Measurements from ENCODE around the gene GAA.
A peak's percentile ranks its signal among the peaks of the same experiment; 100 is the strongest.

Gene GAA

DNA sequence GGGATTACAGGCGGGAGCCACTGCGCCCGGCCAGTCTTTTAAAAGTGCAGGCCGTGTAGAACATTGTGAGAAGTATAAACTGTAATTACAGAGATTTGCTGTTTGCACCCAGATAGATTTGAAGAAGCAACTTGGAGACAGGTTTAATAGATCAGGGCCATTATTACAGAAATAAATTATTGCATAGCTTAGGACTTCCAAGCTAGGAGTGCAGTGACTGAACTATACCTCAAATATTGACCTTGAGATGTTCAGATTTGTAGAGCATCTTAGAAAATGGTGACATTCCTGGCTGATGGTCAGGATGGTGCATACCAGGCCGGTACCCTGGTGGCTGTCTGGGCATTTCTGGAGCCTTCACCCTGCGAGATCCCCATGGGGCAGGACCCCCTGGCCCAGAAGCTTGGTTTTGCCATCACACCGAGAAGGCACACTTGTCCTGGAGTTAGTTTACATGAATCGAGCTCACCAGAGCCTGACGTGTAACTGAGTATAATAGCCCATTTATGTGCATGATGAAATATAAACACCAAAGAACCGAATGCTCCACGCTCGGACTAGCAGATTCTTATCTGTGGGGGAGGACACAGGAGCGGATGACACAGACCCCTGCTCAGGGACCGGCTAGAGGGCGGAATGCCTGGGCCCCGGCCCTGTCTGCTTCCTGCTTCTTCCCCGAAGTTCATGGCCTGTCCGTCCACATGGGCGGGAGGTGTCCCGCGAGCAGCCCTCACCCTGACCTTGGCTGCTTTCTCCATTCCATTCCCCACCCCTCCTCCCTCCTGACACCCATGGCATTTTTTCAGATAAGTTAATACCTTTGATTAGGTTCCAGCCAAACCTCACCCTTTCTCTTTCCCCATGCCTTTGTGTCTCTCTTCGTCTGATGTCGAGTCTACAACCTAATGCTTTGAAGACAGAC, 32.8 kb upstream of the GAA start:
- Mint-ChIP-seq H3K4me1 (no peaks in the 10 kb centered on the region), H3K36me3 (ENCODE audit: insufficient read depth) (no peaks in the 10 kb centered on the region), H3K27me3 (peaks cover 18% of the 10 kb centered on the region), H3K27ac (ENCODE audit: low read depth) (no peak overlapping the region), H3K9me3 (no peaks in the 10 kb centered on the region), H3K4me3 (no peak overlapping the region)
- DNase-seq (ENCODE audit: low spot score in 2 of 2) (no peak), ATAC-seq (replicated peaks; ENCODE audit: extremely low read depth, poor library complexity, severe bottlenecking) (no peak)

DNA sequence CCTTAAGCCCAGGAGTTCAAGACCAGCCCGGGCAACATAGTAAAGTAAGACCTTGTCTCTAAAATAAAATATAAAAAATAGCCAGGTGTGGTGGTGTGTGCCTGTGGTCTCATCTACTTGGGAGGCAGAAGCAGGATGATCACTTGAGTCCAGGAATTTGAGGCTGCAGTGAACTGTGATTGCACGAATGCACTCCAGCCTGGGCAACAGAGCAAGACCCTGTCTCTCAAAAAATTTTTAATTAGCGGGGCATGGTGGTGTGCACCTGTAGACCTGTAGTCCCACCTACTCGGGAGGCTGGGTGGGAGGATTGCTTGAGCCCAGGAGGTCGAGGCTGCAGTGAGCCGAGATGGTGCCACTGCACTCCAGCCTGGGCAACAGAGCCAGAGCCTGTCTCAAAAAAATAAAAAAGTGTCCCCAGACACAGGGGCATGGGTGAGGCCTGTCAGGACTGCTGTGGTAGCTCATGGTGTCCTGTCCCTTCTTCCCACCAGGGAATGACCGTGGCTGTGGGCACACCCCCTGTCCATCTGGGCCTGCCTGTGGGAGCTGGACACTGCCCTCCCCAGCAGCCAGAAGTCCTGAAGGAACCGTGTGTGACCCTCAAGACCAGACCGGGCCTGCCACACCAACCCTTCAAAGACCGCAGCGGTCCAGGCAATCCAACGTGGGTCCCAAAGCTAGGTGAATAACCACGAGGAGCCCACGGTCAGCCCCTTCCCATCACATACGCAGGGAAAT, 30.8 kb upstream of the GAA start:
- no peak overlapping the region for H3K27ac Mint-ChIP-seq (ENCODE audit: low read depth)
- H3K4me3 Mint-ChIP-seq: no peak overlapping the region
- no peaks in the 10 kb centered on the region for H3K4me1 Mint-ChIP-seq
- H3K36me3 Mint-ChIP-seq (ENCODE audit: insufficient read depth): no peaks in the 10 kb centered on the region
- peaks cover 27% of the 10 kb centered on the region for H3K27me3 Mint-ChIP-seq
- H3K9me3 Mint-ChIP-seq: no peaks in the 10 kb centered on the region
- no peak for ATAC-seq (replicated peaks; ENCODE audit: extremely low read depth, poor library complexity, severe bottlenecking)
- no peak for DNase-seq (ENCODE audit: low spot score in 2 of 2)

DNA sequence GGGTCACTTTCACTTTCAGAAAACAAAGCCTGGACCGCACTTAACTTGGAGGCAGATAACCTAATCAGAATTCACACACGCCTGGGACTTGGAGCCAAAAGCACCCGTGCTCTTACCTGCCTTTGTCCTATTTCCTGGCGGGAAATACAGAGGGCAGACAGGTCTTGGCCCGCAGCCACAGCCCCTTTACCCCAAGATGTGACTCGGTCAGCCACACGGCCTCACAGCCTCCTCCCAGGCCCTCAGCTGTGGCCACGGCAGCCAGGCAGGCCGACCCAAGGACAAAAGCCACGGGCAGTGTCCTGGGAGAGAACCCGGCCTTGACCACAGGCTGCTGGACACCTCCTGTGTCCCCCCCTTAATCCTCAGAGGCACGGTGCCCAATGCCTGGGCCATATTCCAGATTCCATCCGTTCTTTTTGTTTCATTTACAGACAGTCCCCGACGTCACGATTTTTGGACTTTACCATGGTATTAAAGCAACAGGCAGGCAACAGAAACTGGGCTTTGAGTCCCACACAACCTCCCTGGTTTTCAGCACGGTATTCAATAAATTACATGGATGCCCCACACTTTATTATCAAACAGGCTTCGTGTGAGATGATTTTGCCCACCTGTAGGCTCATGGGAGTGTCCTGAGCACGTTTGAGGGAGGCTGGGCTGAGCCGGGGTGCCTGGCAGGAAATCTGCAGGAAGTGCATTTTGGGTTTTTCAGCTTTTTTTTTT, 30.1 kb upstream of the GAA start:
- Mint-ChIP-seq H3K4me3 (no peak overlapping the region), H3K27ac (ENCODE audit: low read depth) (no peak overlapping the region), H3K27me3 (peaks cover 27% of the 10 kb centered on the region), H3K9me3 (no peaks in the 10 kb centered on the region), H3K4me1 (no peaks in the 10 kb centered on the region), H3K36me3 (ENCODE audit: insufficient read depth) (no peaks in the 10 kb centered on the region)
- ATAC-seq (replicated peaks; ENCODE audit: extremely low read depth, poor library complexity, severe bottlenecking) (no peak), DNase-seq (ENCODE audit: low spot score in 2 of 2) (no peak)

DNA sequence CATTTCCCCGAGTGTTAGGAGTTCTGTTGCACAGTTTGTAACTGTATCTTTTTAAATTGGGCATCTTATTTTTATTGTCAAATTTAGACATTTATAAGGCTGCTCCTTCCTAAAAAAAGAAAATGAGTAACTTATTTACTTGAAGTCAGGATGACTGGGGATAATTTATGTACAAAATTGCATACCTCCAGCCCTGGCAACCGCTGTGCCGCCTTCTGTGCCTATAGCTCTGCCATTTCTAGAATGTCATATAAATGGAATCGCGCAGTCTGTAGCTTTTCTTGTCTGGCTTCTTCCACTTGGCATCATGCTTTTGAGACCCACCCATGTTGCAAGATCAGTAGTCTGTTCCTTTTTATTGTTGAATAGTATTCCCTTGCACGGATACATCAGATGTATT, 29.0 kb upstream of the GAA start:
- DNase-seq (ENCODE audit: low spot score in 2 of 2) (no peak), ATAC-seq (replicated peaks; ENCODE audit: extremely low read depth, poor library complexity, severe bottlenecking) (no peak)
- peaks cover 28% of the 10 kb centered on the region for H3K27me3 Mint-ChIP-seq
- H3K36me3 Mint-ChIP-seq (ENCODE audit: insufficient read depth): no peaks in the 10 kb centered on the region
- no peaks in the 10 kb centered on the region for H3K4me1 Mint-ChIP-seq
- H3K27ac Mint-ChIP-seq (ENCODE audit: low read depth): no peak overlapping the region
- no peak overlapping the region for H3K4me3 Mint-ChIP-seq
- H3K9me3 Mint-ChIP-seq: no peaks in the 10 kb centered on the region

DNA sequence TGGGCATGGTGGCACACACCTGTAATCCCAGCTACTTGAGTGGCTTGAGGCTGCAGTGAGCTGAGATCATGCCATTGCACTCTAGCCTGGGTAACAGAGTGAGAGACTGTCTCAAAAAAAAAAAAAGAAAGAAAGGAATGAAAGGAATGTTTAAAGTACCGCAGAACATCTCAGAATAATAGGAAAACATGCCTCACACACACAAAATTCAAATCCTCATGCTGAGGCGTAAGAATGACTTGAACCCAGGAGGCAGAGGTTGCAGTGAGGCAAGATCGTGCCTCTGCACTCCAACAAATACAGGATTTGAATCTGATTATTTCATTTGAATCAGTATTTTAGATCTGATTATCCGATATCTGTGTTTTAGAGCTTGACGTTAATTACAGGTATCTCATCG, 21.3 kb upstream of the GAA start:
- ATAC-seq (replicated peaks; ENCODE audit: extremely low read depth, poor library complexity, severe bottlenecking): no peak
- Mint-ChIP-seq H3K27me3 (peaks cover 17% of the 10 kb centered on the region), H3K27ac (ENCODE audit: low read depth) (no peak overlapping the region), H3K9me3 (no peaks in the 10 kb centered on the region), H3K36me3 (ENCODE audit: insufficient read depth) (no peaks in the 10 kb centered on the region), H3K4me3 (no peak overlapping the region), H3K4me1 (peaks cover 5% of the 10 kb centered on the region)
- no peak for DNase-seq (ENCODE audit: low spot score in 2 of 2)

DNA sequence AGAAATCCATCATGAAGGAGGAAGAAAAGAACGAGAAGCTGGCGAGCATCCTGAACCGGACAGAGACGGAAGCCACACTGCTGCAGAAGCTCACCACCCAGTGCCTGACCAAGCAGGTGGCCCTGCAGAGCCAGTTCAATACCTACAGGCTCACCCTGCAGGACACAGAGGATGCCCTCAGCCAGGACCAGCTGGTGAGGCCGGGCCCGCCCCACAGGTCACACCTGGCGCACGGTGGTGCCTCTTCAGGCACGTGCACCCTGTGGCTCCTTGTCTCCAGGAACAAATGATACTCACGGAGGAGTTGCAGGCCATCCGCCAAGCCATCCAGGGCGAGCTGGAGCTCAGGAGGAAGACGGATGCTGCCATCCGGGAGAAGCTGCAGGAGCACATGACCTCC, 19.8 kb upstream of the GAA start:
- no peak overlapping the region for H3K4me3 Mint-ChIP-seq
- DNase-seq (ENCODE audit: low spot score in 2 of 2) (no peak), ATAC-seq (replicated peaks; ENCODE audit: extremely low read depth, poor library complexity, severe bottlenecking) (no peak)
- peaks cover 17% of the 10 kb centered on the region for H3K27me3 Mint-ChIP-seq
- H3K27ac Mint-ChIP-seq (ENCODE audit: low read depth): peak overlapping the region; percentile 41
- H3K9me3 Mint-ChIP-seq: no peaks in the 10 kb centered on the region
- H3K4me1 Mint-ChIP-seq: peaks cover 5% of the 10 kb centered on the region
- H3K36me3 Mint-ChIP-seq (ENCODE audit: insufficient read depth): no peaks in the 10 kb centered on the region

DNA sequence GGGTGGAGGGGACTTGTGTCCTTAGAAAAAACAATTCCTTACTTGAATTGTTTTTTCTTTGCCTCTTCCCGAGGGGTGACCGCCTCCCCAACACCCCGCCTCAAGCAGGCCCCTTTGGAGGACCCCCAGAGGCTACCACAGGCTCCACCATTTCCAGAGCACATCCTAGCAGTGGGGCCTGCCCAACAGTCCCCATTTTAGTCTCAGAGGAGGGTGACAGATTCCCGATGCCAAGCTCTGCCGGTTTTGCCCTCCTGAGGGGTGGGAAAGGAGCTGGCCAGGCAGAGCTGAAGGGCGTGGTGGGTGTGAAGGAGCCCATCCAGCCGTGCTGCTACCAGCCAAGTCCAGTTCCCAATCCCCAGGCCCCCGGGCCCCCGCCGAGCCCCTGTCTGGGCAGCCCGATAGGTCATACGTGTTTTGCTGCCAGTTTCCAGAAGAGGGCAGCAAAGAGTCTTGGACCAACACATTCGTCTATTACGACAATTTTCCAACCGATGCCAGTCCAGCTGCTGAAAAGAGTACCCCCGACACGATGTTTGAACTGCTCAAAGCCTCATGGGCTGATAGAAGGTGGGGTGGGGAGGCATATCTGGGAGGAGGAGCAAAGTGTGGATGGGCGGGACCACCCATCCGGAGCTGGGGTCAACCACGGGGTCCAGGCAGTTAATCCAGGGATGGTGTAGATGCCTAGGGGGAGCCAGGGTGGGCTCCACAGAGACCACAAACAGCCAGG, 18.8 kb upstream of the GAA start:
- DNase-seq (ENCODE audit: low spot score in 2 of 2): peak; percentile 25 to 30
- no peak overlapping the region for H3K27ac Mint-ChIP-seq (ENCODE audit: low read depth)
- H3K36me3 Mint-ChIP-seq (ENCODE audit: insufficient read depth): no peaks in the 10 kb centered on the region
- no peaks in the 10 kb centered on the region for H3K9me3 Mint-ChIP-seq
- no peak for ATAC-seq (replicated peaks; ENCODE audit: extremely low read depth, poor library complexity, severe bottlenecking)
- peaks cover 5% of the 10 kb centered on the region for H3K4me1 Mint-ChIP-seq
- peaks cover 22% of the 10 kb centered on the region for H3K27me3 Mint-ChIP-seq
- H3K4me3 Mint-ChIP-seq: no peak overlapping the region

DNA sequence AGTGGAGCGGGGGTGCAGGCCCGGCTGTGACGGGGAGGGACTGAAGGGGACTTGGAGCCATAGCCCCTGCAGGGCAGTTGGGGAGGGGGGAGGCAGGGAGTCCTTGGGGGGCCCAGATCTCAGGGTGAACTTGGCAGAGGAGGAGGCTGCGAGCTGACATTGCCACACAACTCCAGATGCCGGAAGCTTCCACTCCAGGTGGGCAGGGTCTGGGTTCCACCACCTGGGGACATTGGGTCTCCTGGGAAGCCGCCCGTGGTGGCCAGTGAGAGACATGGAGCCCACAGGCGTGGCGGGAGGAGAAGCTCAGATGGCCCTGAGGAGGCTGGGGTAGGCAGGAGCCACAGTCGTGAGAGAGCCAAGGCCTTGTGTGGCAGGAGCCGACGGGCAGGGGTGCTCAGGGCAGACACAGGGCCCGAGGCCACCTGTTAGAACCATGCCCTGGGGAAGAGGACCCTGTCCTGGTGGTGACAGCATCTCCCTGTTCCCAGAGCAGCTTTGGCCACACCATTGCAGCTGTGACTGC, 18.2 kb upstream of the GAA start:
- peaks cover 19% of the 10 kb centered on the region for H3K27me3 Mint-ChIP-seq
- ATAC-seq (replicated peaks; ENCODE audit: extremely low read depth, poor library complexity, severe bottlenecking): no peak
- H3K4me1 Mint-ChIP-seq: peaks cover 5% of the 10 kb centered on the region
- no peak overlapping the region for H3K4me3 Mint-ChIP-seq
- no peak overlapping the region for H3K27ac Mint-ChIP-seq (ENCODE audit: low read depth)
- H3K36me3 Mint-ChIP-seq (ENCODE audit: insufficient read depth): no peaks in the 10 kb centered on the region
- H3K9me3 Mint-ChIP-seq: no peaks in the 10 kb centered on the region
- no peak for DNase-seq (ENCODE audit: low spot score in 2 of 2)

DNA sequence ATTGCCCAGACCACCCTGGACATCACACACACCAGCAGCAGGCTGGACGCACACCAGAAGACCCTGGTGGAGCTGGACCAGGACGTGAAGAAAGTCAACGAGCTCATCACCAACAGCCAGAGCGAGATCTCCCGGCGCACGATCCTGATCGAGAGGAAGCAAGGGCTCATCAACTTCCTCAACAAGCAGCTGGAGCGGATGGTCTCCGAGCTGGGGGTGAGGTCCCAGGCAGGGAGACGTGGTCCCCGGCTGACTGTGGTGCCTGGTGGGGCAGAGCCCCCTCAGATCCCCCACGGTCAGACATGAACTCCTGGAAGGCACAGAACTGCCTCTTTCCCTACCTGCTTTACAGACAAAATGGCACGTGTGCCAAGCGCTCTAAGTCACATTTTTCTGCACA, 16.6 kb upstream of the GAA start:
- H3K27ac Mint-ChIP-seq (ENCODE audit: low read depth): no peak overlapping the region
- H3K9me3 Mint-ChIP-seq: no peaks in the 10 kb centered on the region
- peaks cover 11% of the 10 kb centered on the region for H3K27me3 Mint-ChIP-seq
- no peaks in the 10 kb centered on the region for H3K36me3 Mint-ChIP-seq (ENCODE audit: insufficient read depth)
- peaks cover 5% of the 10 kb centered on the region for H3K4me1 Mint-ChIP-seq
- ATAC-seq (replicated peaks; ENCODE audit: extremely low read depth, poor library complexity, severe bottlenecking) (no peak), DNase-seq (ENCODE audit: low spot score in 2 of 2) (no peak)
- H3K4me3 Mint-ChIP-seq: no peak overlapping the region

DNA sequence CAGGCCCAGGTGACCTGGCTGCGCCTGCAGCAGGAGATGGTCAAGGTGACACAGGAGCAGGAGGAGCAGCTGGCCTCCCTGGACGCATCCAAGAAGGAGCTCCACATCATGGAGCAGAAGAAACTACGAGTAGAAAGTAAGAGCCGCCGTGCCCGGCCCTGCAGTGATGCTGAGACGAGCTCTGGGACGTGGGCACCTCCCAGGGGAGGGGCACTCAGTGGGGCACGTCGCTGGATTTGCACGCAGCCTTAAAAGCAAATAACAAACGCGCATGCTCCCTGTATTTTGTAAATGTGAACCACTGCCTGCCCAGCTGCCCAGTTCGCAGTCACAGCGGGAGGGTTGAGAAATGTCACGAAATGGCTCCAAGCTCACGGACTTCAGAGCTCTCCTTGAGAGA, 15.3 kb upstream of the GAA start:
- Mint-ChIP-seq H3K9me3 (no peaks in the 10 kb centered on the region), H3K4me1 (peaks cover 5% of the 10 kb centered on the region), H3K27me3 (peaks cover 11% of the 10 kb centered on the region), H3K36me3 (ENCODE audit: insufficient read depth) (no peaks in the 10 kb centered on the region), H3K4me3 (no peak overlapping the region), H3K27ac (ENCODE audit: low read depth) (no peak overlapping the region)
- DNase-seq (ENCODE audit: low spot score in 2 of 2) (no peak), ATAC-seq (replicated peaks; ENCODE audit: extremely low read depth, poor library complexity, severe bottlenecking) (no peak)

DNA sequence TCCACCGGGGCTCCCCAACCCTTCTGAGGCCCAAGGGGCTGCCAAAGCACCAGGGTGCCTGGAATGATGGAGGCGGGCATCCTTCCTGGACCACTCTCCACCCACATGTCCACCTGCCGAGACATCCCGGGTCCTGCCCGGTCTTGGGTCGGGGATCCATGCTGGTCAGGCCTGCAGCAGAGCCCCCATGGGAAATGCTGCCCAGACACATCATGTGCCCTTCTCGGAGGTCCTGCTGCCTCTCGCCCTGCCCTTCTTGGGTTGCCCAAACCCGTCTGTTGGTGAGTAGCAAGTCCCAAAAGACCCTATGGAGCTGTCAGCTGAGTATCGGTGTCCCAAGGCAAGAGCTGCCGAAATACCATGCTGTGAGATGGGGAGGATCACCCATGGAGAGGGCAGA, 14.8 kb upstream of the GAA start:
- Mint-ChIP-seq H3K36me3 (ENCODE audit: insufficient read depth) (no peaks in the 10 kb centered on the region), H3K9me3 (no peaks in the 10 kb centered on the region), H3K4me1 (peaks cover 5% of the 10 kb centered on the region), H3K27ac (ENCODE audit: low read depth) (no peak overlapping the region), H3K27me3 (peaks cover 11% of the 10 kb centered on the region), H3K4me3 (no peak overlapping the region)
- DNase-seq (ENCODE audit: low spot score in 2 of 2) (no peak), ATAC-seq (replicated peaks; ENCODE audit: extremely low read depth, poor library complexity, severe bottlenecking) (no peak)

All from central memory CD8-positive, alpha-beta T cell (primary cell).